ENCODE results near the gene OR5K4.

DNA sequence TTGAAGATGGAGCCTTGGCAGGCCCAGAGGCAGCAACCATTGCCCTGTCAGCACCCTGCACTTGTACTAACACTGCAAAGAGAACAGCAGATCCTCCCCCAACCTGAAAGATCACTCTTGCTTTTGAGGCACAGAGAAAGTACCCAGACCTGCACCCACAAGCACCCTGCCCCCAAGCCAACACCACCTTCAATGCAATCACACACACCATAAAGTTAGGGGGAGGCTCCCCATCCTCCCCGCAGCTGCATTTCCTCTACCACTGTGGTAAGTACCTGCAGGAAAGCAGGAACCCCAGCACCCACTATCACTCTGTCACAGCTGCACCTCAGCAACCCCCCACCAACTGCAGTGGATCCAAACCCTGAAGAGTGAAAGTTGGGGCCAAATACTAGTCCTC is 48.9 kb downstream of the OR5K4 start:
- TF ChIP-seq, protein P1, sequence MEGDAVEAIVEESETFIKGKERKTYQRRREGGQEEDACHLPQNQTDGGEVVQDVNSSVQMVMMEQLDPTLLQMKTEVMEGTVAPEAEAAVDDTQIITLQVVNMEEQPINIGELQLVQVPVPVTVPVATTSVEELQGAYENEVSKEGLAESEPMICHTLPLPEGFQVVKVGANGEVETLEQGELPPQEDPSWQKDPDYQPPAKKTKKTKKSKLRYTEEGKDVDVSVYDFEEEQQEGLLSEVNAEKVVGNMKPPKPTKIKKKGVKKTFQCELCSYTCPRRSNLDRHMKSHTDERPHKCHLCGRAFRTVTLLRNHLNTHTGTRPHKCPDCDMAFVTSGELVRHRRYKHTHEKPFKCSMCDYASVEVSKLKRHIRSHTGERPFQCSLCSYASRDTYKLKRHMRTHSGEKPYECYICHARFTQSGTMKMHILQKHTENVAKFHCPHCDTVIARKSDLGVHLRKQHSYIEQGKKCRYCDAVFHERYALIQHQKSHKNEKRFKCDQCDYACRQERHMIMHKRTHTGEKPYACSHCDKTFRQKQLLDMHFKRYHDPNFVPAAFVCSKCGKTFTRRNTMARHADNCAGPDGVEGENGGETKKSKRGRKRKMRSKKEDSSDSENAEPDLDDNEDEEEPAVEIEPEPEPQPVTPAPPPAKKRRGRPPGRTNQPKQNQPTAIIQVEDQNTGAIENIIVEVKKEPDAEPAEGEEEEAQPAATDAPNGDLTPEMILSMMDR (conservative IDR thresholded peaks at IDR 0.05; ENCODE audit: low read length) = no peak
- TF ChIP-seq EZH2phosphoT487 (IDR thresholded peaks at IDR 0.05; ENCODE audit: borderline replicate concordance, low read depth, low read length) = no peak
